ENCODE measurements around the gene SMG6.
A peak's percentile ranks its signal among the peaks of the same experiment; 100 is the strongest.
"Not testable (repeated sequence)": the region's sequence is repeated elsewhere in the genome, so short reads cannot be mapped to it uniquely, and the experiment has no call there.

SMG6 gene

GRCh38 chr17:2302778-2303203, 794 bp downstream of the SMG6 start:
- no peak for DNase-seq

- no peak for DNase-seq
Measured at GRCh38 chr17:2299756-2300155, 3.8 kb downstream of the SMG6 start.

- DNase-seq = no peak
Measured at GRCh38 chr17:2299136-2299535, 4.4 kb downstream of the SMG6 start.

- no peak for DNase-seq
Measured at GRCh38 chr17:2297023-2297422, 6.6 kb downstream of the SMG6 start.

- no peak for DNase-seq
Measured at GRCh38 chr17:2295575-2295974, 8.0 kb downstream of the SMG6 start.

GRCh38 chr17:2292100-2292499, 11.5 kb downstream of the SMG6 start:
- DNase-seq = no peak

- no peak for DNase-seq
Measured at GRCh38 chr17:2289878-2290478, 13.6 kb downstream of the SMG6 start.

- no peak for DNase-seq
Measured at GRCh38 chr17:2283302-2283701, 20.3 kb downstream of the SMG6 start.

- no peak for DNase-seq
Measured at GRCh38 chr17:2282297-2282873, 21.2 kb downstream of the SMG6 start.

GRCh38 chr17:2279707-2280106, 23.9 kb downstream of the SMG6 start:
- no peak for DNase-seq

- DNase-seq = no peak
Measured at GRCh38 chr17:2277429-2278170, 26.0 kb downstream of the SMG6 start.

GRCh38 chr17:2275722-2276121, 27.9 kb downstream of the SMG6 start:
- DNase-seq = no peak

GRCh38 chr17:2274414-2274813, 29.2 kb downstream of the SMG6 start:
- no peak for DNase-seq

- DNase-seq = no peak
Measured at GRCh38 chr17:2271985-2272702, 31.4 kb downstream of the SMG6 start.

GRCh38 chr17:2267354-2267753, 36.2 kb downstream of the SMG6 start:
- no peak for DNase-seq

GRCh38 chr17:2266865-2267228, 36.7 kb downstream of the SMG6 start:
- no peak for DNase-seq

- peak; percentile 78 to 84 for DNase-seq
Measured at GRCh38 chr17:2266045-2266864, 37.3 kb downstream of the SMG6 start.

- DNase-seq = not testable (repeated sequence)
Measured at GRCh38 chr17:2265166-2265565, 38.4 kb downstream of the SMG6 start.

- no peak for DNase-seq
Measured at GRCh38 chr17:2264067-2264860, 39.3 kb downstream of the SMG6 start.

GRCh38 chr17:2263183-2264066, 40.2 kb downstream of the SMG6 start:
- no peak for DNase-seq

- DNase-seq = no peak
Measured at GRCh38 chr17:2262135-2262587, 41.4 kb downstream of the SMG6 start.
